ENCODE data around the gene LARGE2.

Gene LARGE2

DNA sequence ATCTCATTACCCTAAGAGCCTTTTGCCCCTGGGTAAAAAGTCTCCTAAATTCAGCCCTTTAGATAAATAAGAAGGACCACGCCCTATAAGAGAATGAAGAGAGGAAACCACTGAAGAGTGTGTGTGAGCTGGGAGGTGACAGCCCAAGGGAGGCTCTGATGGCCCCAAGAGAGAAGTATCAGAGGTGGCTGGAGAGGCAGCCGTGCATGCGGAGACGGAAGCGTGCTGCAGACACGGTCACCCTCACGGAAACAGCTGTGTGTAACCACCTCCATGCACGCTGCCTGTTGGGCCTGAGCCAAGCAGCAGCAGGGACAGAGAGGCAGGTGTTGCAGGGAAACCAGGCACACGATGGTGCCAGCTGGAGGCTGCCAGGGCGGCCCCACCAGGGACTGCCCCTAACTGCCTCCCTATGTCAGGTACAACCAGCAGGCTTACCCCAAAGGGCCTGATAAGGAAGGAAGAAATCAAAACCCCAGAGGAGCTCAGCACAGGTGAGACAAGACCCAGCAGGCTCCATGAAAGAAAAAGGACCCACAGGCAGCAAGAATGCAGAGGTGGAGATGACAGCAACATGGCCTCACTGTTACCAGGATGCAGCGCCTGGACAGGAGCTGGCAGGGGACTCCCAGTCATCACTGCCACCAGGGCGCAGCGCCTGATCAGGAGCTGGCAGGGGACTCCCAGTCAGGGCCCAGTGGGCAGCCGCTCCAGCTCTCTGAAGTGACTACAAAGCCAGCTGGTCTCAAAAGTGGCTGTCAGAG is 7.8 kb downstream of the LARGE2 start:
- Histone ChIP-seq H3K36me3 (ENCODE audit: control insufficient read depth in 1 of 2, insufficient read depth in 2 of 2, low read length in 2 of 2) (peaks cover 16 to 33% of the 10 kb centered on the region in 2 donors), H3K27me3 (ENCODE audit: control insufficient read depth in 1 of 2, insufficient read depth in 2 of 2, low read length in 2 of 2) (no peaks in the 10 kb centered on the region), H3K27ac (ENCODE audit: low read depth, low read length) (no peak overlapping the region), H3K4me1 (ENCODE audit: control insufficient read depth in 1 of 2, insufficient read depth in 2 of 2, low read length in 2 of 2) (peaks cover 12 to 14% of the 10 kb centered on the region in 2 donors), H3K9me3 (ENCODE audit: control insufficient read depth in 1 of 2, low read length in 2 of 2) (no peaks in the 10 kb centered on the region), H3K9ac (ENCODE audit: low read depth in 1 of 2, low read length in 2 of 2) (peak overlapping the region in 1 of 2 donors; percentile 7), H3K4me3 (ENCODE audit: low read depth in 1 of 2, low read length in 2 of 2) (no peak overlapping the region)

DNA sequence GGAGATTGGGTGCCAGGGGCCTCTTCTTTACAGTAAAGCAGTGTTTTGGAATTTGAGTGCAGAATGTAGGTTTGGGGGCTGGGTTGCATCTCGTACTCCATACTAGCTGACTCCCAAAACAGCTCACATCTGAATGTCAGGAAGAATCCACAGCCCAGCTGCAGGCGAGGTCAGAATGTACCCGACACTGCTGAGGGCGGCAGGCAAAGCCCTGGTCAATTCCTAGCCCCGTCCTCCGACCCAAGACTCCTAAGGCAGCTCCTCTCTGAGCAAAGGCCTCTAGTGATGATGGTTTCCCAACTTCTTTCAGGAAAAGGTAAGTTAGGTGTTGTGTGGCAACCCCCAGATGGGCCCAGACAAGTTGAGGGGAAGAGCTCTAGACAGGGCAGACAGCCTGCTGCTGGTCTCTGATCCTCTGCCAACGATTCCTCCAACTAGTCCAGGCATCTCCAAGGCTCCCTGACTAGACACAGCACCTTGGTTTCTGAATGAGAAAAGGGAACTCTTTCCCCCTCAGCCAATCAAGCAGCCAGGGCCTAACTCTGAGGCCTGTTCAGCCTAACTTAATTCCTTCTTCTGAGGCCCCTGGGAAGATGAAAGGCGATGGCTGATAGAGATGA is 8.6 kb downstream of the LARGE2 start:
- Histone ChIP-seq H3K9me3 (ENCODE audit: control insufficient read depth in 1 of 2, low read length in 2 of 2) (no peaks in the 10 kb centered on the region), H3K9ac (ENCODE audit: low read depth in 1 of 2, low read length in 2 of 2) (no peak overlapping the region), H3K4me1 (ENCODE audit: control insufficient read depth in 1 of 2, insufficient read depth in 2 of 2, low read length in 2 of 2) (peaks cover 12 to 14% of the 10 kb centered on the region in 2 donors), H3K27me3 (ENCODE audit: control insufficient read depth in 1 of 2, insufficient read depth in 2 of 2, low read length in 2 of 2) (no peaks in the 10 kb centered on the region), H3K36me3 (ENCODE audit: control insufficient read depth in 1 of 2, insufficient read depth in 2 of 2, low read length in 2 of 2) (peaks cover 18 to 40% of the 10 kb centered on the region in 2 donors), H3K4me3 (ENCODE audit: low read depth in 1 of 2, low read length in 2 of 2) (no peak overlapping the region), H3K27ac (ENCODE audit: low read depth, low read length) (no peak overlapping the region)

DNA sequence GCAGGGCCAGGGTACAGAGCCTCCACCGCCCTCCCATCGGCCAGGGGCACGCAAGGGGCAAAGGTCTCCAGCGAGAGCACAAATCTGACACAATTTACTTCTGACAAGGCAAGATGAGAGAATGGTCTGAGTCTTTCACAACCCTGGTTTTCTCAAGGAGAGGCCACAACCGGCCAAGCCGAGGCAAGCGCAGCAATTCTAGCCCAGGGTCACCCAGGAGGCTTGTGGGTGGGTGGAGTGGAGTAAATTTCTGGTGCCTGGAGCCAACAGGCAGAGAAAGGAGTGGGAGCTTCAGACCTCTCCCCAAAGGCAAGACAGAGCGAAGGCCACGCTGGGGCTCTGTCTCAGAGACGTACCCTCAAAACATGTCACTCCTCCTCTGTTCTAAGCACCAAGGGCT is 9.3 kb downstream of the LARGE2 start:
- Histone ChIP-seq H3K36me3 (ENCODE audit: control insufficient read depth in 1 of 2, insufficient read depth in 2 of 2, low read length in 2 of 2) (peaks cover 18 to 40% of the 10 kb centered on the region in 2 donors), H3K27ac (ENCODE audit: low read depth, low read length) (no peak overlapping the region), H3K9me3 (ENCODE audit: control insufficient read depth in 1 of 2, low read length in 2 of 2) (no peaks in the 10 kb centered on the region), H3K4me1 (ENCODE audit: control insufficient read depth in 1 of 2, insufficient read depth in 2 of 2, low read length in 2 of 2) (peaks cover 12 to 14% of the 10 kb centered on the region in 2 donors), H3K27me3 (ENCODE audit: control insufficient read depth in 1 of 2, insufficient read depth in 2 of 2, low read length in 2 of 2) (no peaks in the 10 kb centered on the region), H3K4me3 (ENCODE audit: low read depth in 1 of 2, low read length in 2 of 2) (no peak overlapping the region), H3K9ac (ENCODE audit: low read depth in 1 of 2, low read length in 2 of 2) (no peak overlapping the region)

GRCh38 chr11:45932217-45932616 is 9.8 kb downstream of the LARGE2 start:
- no peak overlapping the region for H3K9ac ChIP-seq (ENCODE audit: low read depth in 1 of 2, low read length in 2 of 2)
- no peak overlapping the region for H3K4me3 ChIP-seq (ENCODE audit: low read depth in 1 of 2, low read length in 2 of 2)

DNA sequence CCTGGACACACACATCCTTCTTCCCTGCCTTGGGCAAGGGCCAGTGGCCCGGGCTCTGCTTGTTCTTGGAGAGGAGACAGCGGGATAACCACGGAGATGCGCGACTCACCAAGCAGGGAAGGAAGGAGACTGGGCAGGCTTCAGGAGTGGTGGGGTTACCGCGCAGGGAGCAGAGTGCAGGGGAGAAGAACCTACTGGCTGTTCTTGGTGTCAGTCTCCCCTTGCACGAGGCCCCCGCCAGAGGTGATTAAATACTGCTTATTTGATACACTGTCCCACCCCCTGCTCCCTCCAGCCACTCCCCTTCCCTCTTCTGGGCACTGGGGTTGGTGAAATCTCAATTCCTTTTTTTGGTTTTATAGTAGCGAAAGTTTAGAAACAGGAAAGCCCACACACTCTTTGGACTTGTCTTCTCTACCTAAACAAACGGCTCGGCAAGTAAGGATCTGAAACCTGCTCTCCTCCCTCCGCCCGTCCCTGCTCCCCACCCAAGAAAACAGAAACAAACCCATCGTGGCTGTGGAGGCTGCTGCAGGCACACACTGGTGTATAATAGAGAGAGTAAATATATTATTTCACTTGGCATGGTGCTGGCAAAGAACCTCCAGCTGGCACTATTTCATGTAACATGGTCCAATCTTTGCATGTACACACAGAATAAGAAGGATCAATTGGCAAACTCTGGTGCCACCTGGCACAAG is 10.8 kb downstream of the LARGE2 start:
- H3K4me3 ChIP-seq (ENCODE audit: low read depth in 1 of 2, low read length in 2 of 2) = no peak overlapping the region
- no peaks in the 10 kb centered on the region for H3K27me3 ChIP-seq (ENCODE audit: control insufficient read depth in 1 of 2, insufficient read depth in 2 of 2, low read length in 2 of 2)
- no peak overlapping the region for H3K9ac ChIP-seq (ENCODE audit: low read depth in 1 of 2, low read length in 2 of 2)
- H3K27ac ChIP-seq (ENCODE audit: low read depth, low read length) = no peak overlapping the region
- no peaks in the 10 kb centered on the region for H3K9me3 ChIP-seq (ENCODE audit: control insufficient read depth in 1 of 2, low read length in 2 of 2)
- H3K36me3 ChIP-seq (ENCODE audit: control insufficient read depth in 1 of 2, insufficient read depth in 2 of 2, low read length in 2 of 2) = peaks cover 21 to 44% of the 10 kb centered on the region in 2 donors
- peaks cover 12 to 14% of the 10 kb centered on the region in 2 donors for H3K4me1 ChIP-seq (ENCODE audit: control insufficient read depth in 1 of 2, insufficient read depth in 2 of 2, low read length in 2 of 2)

More at GRCh38 chr11:45932217-45932616, 9.8 kb downstream of the LARGE2 start:
- H3K27me3 ChIP-seq (ENCODE audit: control insufficient read depth in 1 of 2, insufficient read depth in 2 of 2, low read length in 2 of 2) = no peaks in the 10 kb centered on the region
- H3K4me1 ChIP-seq (ENCODE audit: control insufficient read depth in 1 of 2, insufficient read depth in 2 of 2, low read length in 2 of 2) = peaks cover 12 to 14% of the 10 kb centered on the region in 2 donors
- no peaks in the 10 kb centered on the region for H3K9me3 ChIP-seq (ENCODE audit: control insufficient read depth in 1 of 2, low read length in 2 of 2)
- peaks cover 18 to 44% of the 10 kb centered on the region in 2 donors for H3K36me3 ChIP-seq (ENCODE audit: control insufficient read depth in 1 of 2, insufficient read depth in 2 of 2, low read length in 2 of 2)
- no peak overlapping the region for H3K27ac ChIP-seq (ENCODE audit: low read depth, low read length)

DNA sequence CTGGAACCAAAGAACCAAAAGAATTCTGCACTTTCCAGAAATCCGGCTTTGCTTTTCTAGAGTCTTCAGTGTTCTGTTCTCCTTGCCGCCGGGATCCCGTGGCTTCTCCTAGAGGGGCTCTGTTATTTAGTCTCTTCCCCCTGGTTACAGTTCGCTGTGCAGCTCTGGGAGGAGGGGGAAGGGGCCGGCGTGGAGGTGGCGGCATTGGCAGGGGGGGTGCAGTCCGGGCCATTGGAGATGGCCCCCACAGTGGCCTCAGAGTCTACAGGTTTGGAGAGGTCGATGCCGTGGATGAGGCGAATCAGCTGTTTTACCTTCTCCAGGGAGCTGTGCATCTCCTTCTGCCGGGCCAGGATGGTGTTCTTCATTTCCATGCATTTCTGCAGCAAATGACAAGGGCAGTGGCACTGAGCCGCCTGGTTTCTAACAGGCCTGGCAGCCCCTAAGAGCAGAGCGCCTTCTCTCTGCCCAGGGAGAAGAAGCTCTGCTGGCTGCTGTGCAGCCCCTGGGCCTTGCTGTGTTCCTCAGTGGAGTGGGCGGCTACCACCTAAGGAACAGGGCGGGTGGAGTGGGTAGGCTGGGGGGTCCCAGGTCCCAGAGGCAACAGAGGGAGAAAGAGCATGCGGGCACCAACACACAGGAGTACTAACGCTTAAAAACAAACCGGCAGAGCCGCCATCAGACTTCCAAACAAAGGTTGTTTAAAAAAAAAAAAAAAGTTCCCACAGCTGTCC is 11.6 kb downstream of the LARGE2 start:
- H3K4me1 ChIP-seq (ENCODE audit: control insufficient read depth in 1 of 2, insufficient read depth in 2 of 2, low read length in 2 of 2) = peaks cover 12 to 14% of the 10 kb centered on the region in 2 donors
- peaks cover 21 to 44% of the 10 kb centered on the region in 2 donors for H3K36me3 ChIP-seq (ENCODE audit: control insufficient read depth in 1 of 2, insufficient read depth in 2 of 2, low read length in 2 of 2)
- H3K27ac ChIP-seq (ENCODE audit: low read depth, low read length) = no peak overlapping the region
- H3K27me3 ChIP-seq (ENCODE audit: control insufficient read depth in 1 of 2, insufficient read depth in 2 of 2, low read length in 2 of 2) = no peaks in the 10 kb centered on the region
- H3K9me3 ChIP-seq (ENCODE audit: control insufficient read depth in 1 of 2, low read length in 2 of 2) = no peaks in the 10 kb centered on the region
- H3K9ac ChIP-seq (ENCODE audit: low read depth in 1 of 2, low read length in 2 of 2) = no peak overlapping the region
- H3K4me3 ChIP-seq (ENCODE audit: low read depth in 1 of 2, low read length in 2 of 2) = no peak overlapping the region

- Histone ChIP-seq H3K4me3 (ENCODE audit: low read depth in 1 of 2, low read length in 2 of 2) (no peak overlapping the region), H3K4me1 (ENCODE audit: control insufficient read depth in 1 of 2, insufficient read depth in 2 of 2, low read length in 2 of 2) (peaks cover 8 to 9% of the 10 kb centered on the region in 2 donors), H3K27me3 (ENCODE audit: control insufficient read depth in 1 of 2, insufficient read depth in 2 of 2, low read length in 2 of 2) (no peaks in the 10 kb centered on the region), H3K9me3 (ENCODE audit: control insufficient read depth in 1 of 2, low read length in 2 of 2) (no peaks in the 10 kb centered on the region), H3K36me3 (ENCODE audit: control insufficient read depth in 1 of 2, insufficient read depth in 2 of 2, low read length in 2 of 2) (peaks cover 21 to 44% of the 10 kb centered on the region in 2 donors), H3K27ac (ENCODE audit: low read depth, low read length) (no peak overlapping the region), H3K9ac (ENCODE audit: low read depth in 1 of 2, low read length in 2 of 2) (no peak overlapping the region)
Observed at GRCh38 chr11:45934580-45935318, 12.3 kb downstream of the LARGE2 start.

DNA sequence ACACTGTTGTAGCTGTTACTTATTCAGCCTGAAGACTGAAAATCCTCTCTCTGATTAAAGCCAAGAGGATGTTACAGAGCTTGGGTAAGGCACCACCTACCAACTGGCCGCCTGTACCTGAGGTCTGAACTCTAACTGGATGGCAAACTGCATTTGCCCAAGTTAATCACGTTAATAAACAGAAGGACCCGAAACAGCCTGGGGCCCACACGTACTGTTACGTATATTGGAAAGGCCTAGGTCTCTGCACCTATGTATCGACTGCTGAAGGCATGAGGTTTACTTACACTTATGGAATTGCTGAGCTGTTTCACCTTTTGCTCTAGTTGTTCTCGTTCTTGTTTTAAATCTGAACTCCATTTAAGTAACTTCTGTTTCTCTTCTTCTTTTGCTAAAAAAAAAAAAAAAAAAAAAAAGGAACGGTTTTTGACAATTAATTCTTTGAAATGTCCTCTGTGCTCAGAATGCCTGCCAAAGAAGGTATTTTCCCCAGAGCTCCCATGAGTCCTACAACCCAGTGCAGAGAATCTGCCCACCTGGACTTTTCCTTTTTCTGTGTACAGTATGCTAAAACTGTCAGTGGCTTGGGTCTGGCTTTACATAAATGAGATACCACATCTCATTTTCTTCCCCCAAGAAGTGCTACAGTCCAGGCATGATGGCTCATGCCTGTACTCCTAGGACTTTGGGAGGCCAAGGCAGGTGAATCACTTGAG is 13.1 kb downstream of the LARGE2 start:
- H3K27ac ChIP-seq (ENCODE audit: low read depth, low read length) = no peak overlapping the region

DNA sequence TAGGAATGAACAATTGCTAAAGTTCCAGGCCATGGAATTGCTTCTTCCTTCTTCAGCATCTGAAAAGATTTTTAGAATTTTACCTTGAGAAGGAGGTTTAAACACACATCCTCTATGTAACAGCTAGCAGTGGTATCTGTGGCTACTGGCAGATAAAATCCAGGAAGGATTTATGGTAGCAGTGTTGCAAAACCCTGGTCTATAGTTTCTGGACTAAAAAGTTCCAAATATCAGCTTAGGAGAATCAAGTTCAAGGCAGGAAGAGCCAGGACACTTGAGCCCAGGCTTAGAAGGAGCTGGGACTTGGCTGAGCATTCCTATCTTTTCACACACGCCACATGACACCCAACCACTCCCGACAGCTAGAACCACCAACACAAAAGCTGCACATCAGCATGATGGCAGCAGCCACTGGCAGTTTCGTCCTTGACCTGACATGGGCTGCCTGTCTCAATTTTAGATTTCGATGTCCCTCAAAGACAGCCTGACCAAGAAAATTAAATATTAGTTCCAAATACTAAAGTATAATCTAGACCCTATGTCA is 14.1 kb downstream of the LARGE2 start:
- Histone ChIP-seq H3K9ac (ENCODE audit: low read depth in 1 of 2, low read length in 2 of 2) (no peak overlapping the region), H3K36me3 (ENCODE audit: control insufficient read depth in 1 of 2, insufficient read depth in 2 of 2, low read length in 2 of 2) (peaks cover 21 to 47% of the 10 kb centered on the region in 2 donors), H3K27ac (ENCODE audit: low read depth, low read length) (no peak overlapping the region), H3K4me3 (ENCODE audit: low read depth in 1 of 2, low read length in 2 of 2) (no peak overlapping the region), H3K9me3 (ENCODE audit: control insufficient read depth in 1 of 2, low read length in 2 of 2) (no peaks in the 10 kb centered on the region), H3K4me1 (ENCODE audit: control insufficient read depth in 1 of 2, insufficient read depth in 2 of 2, low read length in 2 of 2) (no peaks in the 10 kb centered on the region), H3K27me3 (ENCODE audit: control insufficient read depth in 1 of 2, insufficient read depth in 2 of 2, low read length in 2 of 2) (no peaks in the 10 kb centered on the region)

More for the DNA sequence above, 13.1 kb downstream of the LARGE2 start:
- Histone ChIP-seq H3K9ac (ENCODE audit: low read depth in 1 of 2, low read length in 2 of 2) (no peak overlapping the region), H3K4me3 (ENCODE audit: low read depth in 1 of 2, low read length in 2 of 2) (no peak overlapping the region), H3K36me3 (ENCODE audit: control insufficient read depth in 1 of 2, insufficient read depth in 2 of 2, low read length in 2 of 2) (peaks cover 21 to 44% of the 10 kb centered on the region in 2 donors), H3K4me1 (ENCODE audit: control insufficient read depth in 1 of 2, insufficient read depth in 2 of 2, low read length in 2 of 2) (peaks cover under 1 to 2% of the 10 kb centered on the region in 2 donors), H3K9me3 (ENCODE audit: control insufficient read depth in 1 of 2, low read length in 2 of 2) (no peaks in the 10 kb centered on the region), H3K27me3 (ENCODE audit: control insufficient read depth in 1 of 2, insufficient read depth in 2 of 2, low read length in 2 of 2) (no peaks in the 10 kb centered on the region)
